Fibroblast of the aortic adventitia (primary cell): ENCODE results near the gene MAPK1IP1L. TPM values are rescaled to one million over a fixed set of nuclear protein-coding genes. Genes with fewer than 3 reads are reported as not detected.
"Not testable (repeated sequence)": the region's sequence is repeated elsewhere in the genome, so short reads cannot be mapped to it uniquely, and the experiment has no call there.

Source experiments
- DNase-seq: peaks from one replicate; pipeline ENCODE4 v3.0.0-alpha.2; 2010; ENCODE audit warnings: low read depth
- H3K4me3 ChIP-seq: 2 replicates; pipeline ENCODE4 v1.5.1; 2011; ENCODE audit warnings: low read depth, mild to moderate bottlenecking, control low read depth, low read length, moderate library complexity
- CTCF ChIP-seq: IDR thresholded peaks from 2 replicates; pipeline ENCODE4 v1.5.1; 2011; ENCODE audit warnings: mild to moderate bottlenecking, low read length, control low read depth, inconsistent platforms; ENCODE audit not compliant: insufficient read depth
- total RNA-seq: library from RNA; depleted of rRNA; stranded (reverse); fragments of >200 nt; gene quantifications from 2 replicates; pipeline ENCODE4 v1.2.3, GENCODE V29; 2012; ENCODE audit warnings: low replicate concordance

The MAPK1IP1L gene
- 16.2 and 71.8 TPM in 2 replicates for total RNA-seq

- DNase-seq: peak; percentile 91
- peak within 1 kb of the TSS; percentile 95 for H3K4me3 ChIP-seq
- peak; percentile 81 for TF ChIP-seq CTCF
These were observed at the start of gene MAPK1IP1L for GRCh38 chr14:55051423-55052268. TSS of gene MAPK1IP1L (plus strand) at chr14:55051647. CDS start at chr14:55061684, 10,037 bp downstream.

- TF ChIP-seq CTCF: no peak
- no peak for DNase-seq
- no peak overlapping the region for H3K4me3 ChIP-seq
These were observed 46.4 kb upstream of the MAPK1IP1L start for GRCh38 chr14:55005071-55005470.

GRCh38 chr14:55015006-55015405 is 36.4 kb upstream of the MAPK1IP1L start:
- no peak for TF ChIP-seq CTCF
- DNase-seq: no peak
- H3K4me3 ChIP-seq: no peak overlapping the region

GRCh38 chr14:55019968-55020554 is 31.4 kb upstream of the MAPK1IP1L start:
- no peak overlapping the region for H3K4me3 ChIP-seq
- no peak for DNase-seq
- no peak for TF ChIP-seq CTCF

GRCh38 chr14:55024365-55024764 is 27.1 kb upstream of the MAPK1IP1L start:
- not testable (repeated sequence) for H3K4me3 ChIP-seq, DNase-seq

GRCh38 chr14:55025948-55026347 is 25.5 kb upstream of the MAPK1IP1L start:
- peak overlapping the region; percentile 96 for H3K4me3 ChIP-seq
- no peak for DNase-seq
- no peak for TF ChIP-seq CTCF

- DNase-seq: no peak
- TF ChIP-seq CTCF: no peak
- peak overlapping the region; percentile 96 for H3K4me3 ChIP-seq
These were observed 25.0 kb upstream of the MAPK1IP1L start for GRCh38 chr14:55026441-55026792.
